Nephron (organoid): ENCODE measurements around the gene C11orf87.

Source experiments
- H3K27ac Mint-ChIP-seq, 3 experiments: 2 replicates each; pipeline ENCODE4 v1.8.0; 2020; ENCODE audit warnings: mixed read lengths in 3 of 3, mild to moderate bottlenecking in 2 of 3, moderate library complexity in 1 of 3
- H3K27me3 Mint-ChIP-seq: 2 replicates; pipeline ENCODE4 v1.8.0; 2021; ENCODE audit warnings: low read depth, mild to moderate bottlenecking, moderate library complexity, mixed read lengths
- H3K36me3 Mint-ChIP-seq: 2 replicates; pipeline ENCODE4 v1.8.0; 2020; ENCODE audit warnings: low read depth, mixed read lengths
- H3K4me1 Mint-ChIP-seq: 2 replicates; pipeline ENCODE4 v1.8.0; 2020; ENCODE audit warnings: mixed read lengths
- H3K4me3 Mint-ChIP-seq, 3 experiments: 2 replicates each; pipeline ENCODE4 v1.8.0; 2020; ENCODE audit warnings: mild to moderate bottlenecking in 3 of 3, mixed read lengths in 3 of 3, moderate library complexity in 2 of 3
- H3K9me3 Mint-ChIP-seq: 2 replicates; pipeline ENCODE4 v1.8.0; 2020; ENCODE audit warnings: mixed read lengths
- CTCF ChIP-seq, 3 experiments: fragments of 200-600 bp; sonication (generic); IDR thresholded peaks; one replicate each; pipeline ENCODE4 v1.5.0; 2021; ENCODE audit warnings: antibody characterized with exemption in 3 of 3; ENCODE audit not compliant: unreplicated experiment in 3 of 3

C11orf87 gene

GRCh38 chr11:109383306-109383705 lies 38.7 kb upstream of the C11orf87 start:
- TF ChIP-seq CTCF (IDR thresholded peaks at IDR 0.05; ENCODE audit: unreplicated experiment in 3 of 3), result no peak
- no peaks in the 10 kb centered on the region for H3K36me3 Mint-ChIP-seq
- H3K27me3 Mint-ChIP-seq, result no peaks in the 10 kb centered on the region
- H3K4me3 Mint-ChIP-seq, result no peak overlapping the region
- no peaks in the 10 kb centered on the region for H3K9me3 Mint-ChIP-seq
- peaks cover 15% of the 10 kb centered on the region for H3K4me1 Mint-ChIP-seq
- H3K27ac Mint-ChIP-seq, result no peak overlapping the region

GRCh38 chr11:109384873-109385272 lies 37.1 kb upstream of the C11orf87 start:
- H3K27me3 Mint-ChIP-seq, result no peaks in the 10 kb centered on the region
- no peak for TF ChIP-seq CTCF (IDR thresholded peaks at IDR 0.05; ENCODE audit: unreplicated experiment in 3 of 3)

DNA sequence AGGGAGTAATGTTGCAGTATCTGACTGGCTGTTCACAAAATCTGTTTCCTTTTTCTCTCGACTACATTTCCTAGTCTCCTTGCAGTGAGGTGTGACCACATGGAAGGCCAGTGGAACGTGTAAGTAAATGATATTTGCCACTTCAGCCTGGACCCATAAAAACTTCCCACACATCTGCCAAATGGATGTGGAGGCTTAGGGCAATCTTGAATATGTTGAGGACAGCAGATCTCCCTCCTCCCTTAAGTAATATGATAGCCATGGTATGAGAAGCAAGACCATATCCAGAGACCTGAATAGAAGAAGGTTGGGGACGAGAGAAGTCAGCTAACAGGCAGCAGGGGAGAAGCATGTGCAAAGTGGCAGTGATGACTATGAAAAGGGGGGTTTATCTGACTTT lies 33.0 kb upstream of the C11orf87 start:
- Mint-ChIP-seq H3K36me3 (no peaks in the 10 kb centered on the region), H3K27ac (no peak overlapping the region), H3K27me3 (no peaks in the 10 kb centered on the region), H3K9me3 (peaks cover 9% of the 10 kb centered on the region), H3K4me1 (no peaks in the 10 kb centered on the region), H3K4me3 (no peak overlapping the region)
- TF ChIP-seq CTCF (IDR thresholded peaks at IDR 0.05; ENCODE audit: unreplicated experiment in 3 of 3), result no peak

More at GRCh38 chr11:109384873-109385272, 37.1 kb upstream of the C11orf87 start:
- no peak overlapping the region for H3K4me3 Mint-ChIP-seq
- no peaks in the 10 kb centered on the region for H3K36me3 Mint-ChIP-seq
- peaks cover 9% of the 10 kb centered on the region for H3K4me1 Mint-ChIP-seq
- H3K9me3 Mint-ChIP-seq, result no peaks in the 10 kb centered on the region
- no peak overlapping the region for H3K27ac Mint-ChIP-seq

- H3K4me1 Mint-ChIP-seq, result no peaks in the 10 kb centered on the region
- peaks cover 13% of the 10 kb centered on the region for H3K9me3 Mint-ChIP-seq
- TF ChIP-seq CTCF (IDR thresholded peaks at IDR 0.05; ENCODE audit: unreplicated experiment in 3 of 3), result no peak
- H3K27ac Mint-ChIP-seq, result no peak overlapping the region
- H3K4me3 Mint-ChIP-seq, result no peak overlapping the region
- no peaks in the 10 kb centered on the region for H3K36me3 Mint-ChIP-seq
- no peaks in the 10 kb centered on the region for H3K27me3 Mint-ChIP-seq
Measured at GRCh38 chr11:109390752-109391151, 31.2 kb upstream of the C11orf87 start.

DNA sequence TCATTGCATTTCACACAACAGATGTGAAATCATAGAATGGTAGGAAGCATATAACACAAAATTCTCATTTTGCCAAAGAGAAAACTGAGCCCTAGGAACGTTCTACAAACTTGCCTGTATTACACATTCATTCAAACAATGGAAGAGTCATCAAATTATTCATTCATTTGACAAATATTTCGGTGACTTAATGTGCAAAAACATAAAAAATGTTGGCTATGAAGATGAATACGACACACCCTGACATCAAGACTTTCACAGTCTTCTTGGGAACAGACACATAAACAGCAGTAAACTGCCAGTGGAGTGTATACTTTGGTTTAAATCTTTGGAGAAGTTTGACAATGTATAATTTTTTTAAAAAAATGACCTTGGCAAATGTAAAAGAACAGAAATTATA lies 20.4 kb upstream of the C11orf87 start:
- no peak overlapping the region for H3K27ac Mint-ChIP-seq
- no peaks in the 10 kb centered on the region for H3K9me3 Mint-ChIP-seq
- no peaks in the 10 kb centered on the region for H3K27me3 Mint-ChIP-seq
- H3K36me3 Mint-ChIP-seq, result no peaks in the 10 kb centered on the region
- no peak for TF ChIP-seq CTCF (IDR thresholded peaks at IDR 0.05; ENCODE audit: unreplicated experiment in 3 of 3)
- no peak overlapping the region for H3K4me3 Mint-ChIP-seq
- no peaks in the 10 kb centered on the region for H3K4me1 Mint-ChIP-seq

DNA sequence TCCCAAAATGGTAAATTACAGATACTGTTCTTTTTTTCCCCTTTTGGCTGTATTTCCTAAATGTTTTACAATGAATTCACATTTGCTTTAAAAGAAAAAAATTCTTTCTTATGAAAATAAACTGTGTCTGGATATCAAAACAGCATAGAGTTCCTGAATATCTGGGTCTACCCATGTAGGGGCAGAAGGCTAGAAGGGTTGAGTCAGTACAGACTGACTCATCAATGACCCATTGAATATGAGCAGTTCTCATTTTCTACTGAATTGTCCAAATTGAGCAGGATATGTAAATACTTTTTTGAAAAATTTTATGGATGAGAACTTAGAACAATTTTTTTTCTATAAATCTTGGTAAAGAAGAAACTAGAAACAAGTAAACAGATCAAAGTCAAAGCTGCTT lies 16.3 kb upstream of the C11orf87 start:
- Mint-ChIP-seq H3K27ac (no peak overlapping the region), H3K9me3 (no peaks in the 10 kb centered on the region), H3K27me3 (no peaks in the 10 kb centered on the region), H3K36me3 (no peaks in the 10 kb centered on the region), H3K4me1 (no peaks in the 10 kb centered on the region), H3K4me3 (no peak overlapping the region)
- no peak for TF ChIP-seq CTCF (IDR thresholded peaks at IDR 0.05; ENCODE audit: unreplicated experiment in 3 of 3)
